ENCODE results near the gene BICDL2.

BICDL2 gene

GRCh38 chr16:3023415-3023668 is 13.4 kb downstream of the BICDL2 start:
- DNase-seq: no peak

- no peak for DNase-seq
Measured at GRCh38 chr16:3022684-3023414, 13.9 kb downstream of the BICDL2 start.

GRCh38 chr16:3022208-3022683 is 14.5 kb downstream of the BICDL2 start:
- DNase-seq: no peak

GRCh38 chr16:3021449-3022207 is 15.1 kb downstream of the BICDL2 start:
- DNase-seq: no peak

GRCh38 chr16:3020604-3021448 is 15.9 kb downstream of the BICDL2 start:
- DNase-seq: no peak

- DNase-seq: peak; percentile 38
Measured at GRCh38 chr16:3020247-3020603, 16.5 kb downstream of the BICDL2 start, which contains the start of gene TNFRSF12A. Gene TNFRSF12A, plus strand, starts transcription at chr16:3020368. Its CDS starts 30 bp downstream, at chr16:3020398.

GRCh38 chr16:3019594-3020246 is 17.0 kb downstream of the BICDL2 start:
- no peak for DNase-seq

GRCh38 chr16:3017794-3018506 is 18.8 kb downstream of the BICDL2 start, which contains the start of gene CLDN6:
Gene CLDN6, minus strand, starts transcription at chr16:3018183. Its CDS starts 2,162 bp downstream, at chr16:3016021.
- no peak for DNase-seq

GRCh38 chr16:3017344-3017743 is 19.4 kb downstream of the BICDL2 start:
- no peak for DNase-seq

- DNase-seq: no peak
Measured at GRCh38 chr16:3015865-3016521, 20.8 kb downstream of the BICDL2 start.

- DNase-seq: no peak
Measured at GRCh38 chr16:3014971-3015370, 21.8 kb downstream of the BICDL2 start.

- no peak for DNase-seq
Measured at GRCh38 chr16:3013998-3014690, 22.6 kb downstream of the BICDL2 start.

- DNase-seq: no peak
Measured at GRCh38 chr16:3013491-3013951, 23.2 kb downstream of the BICDL2 start.

- DNase-seq: no peak
Measured at GRCh38 chr16:3012828-3013420, 23.8 kb downstream of the BICDL2 start, which contains the start of gene CLDN9. Gene CLDN9, plus strand, starts transcription at chr16:3012923. Its CDS starts 440 bp downstream, at chr16:3013363.

- DNase-seq: peak; percentile 35
Measured at GRCh38 chr16:3012246-3012645, 24.5 kb downstream of the BICDL2 start.

- no peak for DNase-seq
Measured at GRCh38 chr16:3010510-3010909, 26.2 kb downstream of the BICDL2 start.

- DNase-seq: no peak
Measured at GRCh38 chr16:3009568-3010390, 27.0 kb downstream of the BICDL2 start.

GRCh38 chr16:3008690-3009037 is 28.1 kb downstream of the BICDL2 start:
- no peak for DNase-seq

GRCh38 chr16:3007957-3008689 is 28.6 kb downstream of the BICDL2 start:
- no peak for DNase-seq
